22Rv1 (cell line): ENCODE measurements around the gene ACLY.

Source experiments
- CTCF ChIP-seq: fragments of 450-650 bp; IDR thresholded peaks from 2 replicates; pipeline ENCODE4 v1.5.1; 2017; ENCODE audit warnings: mild to moderate bottlenecking
- ZFX ChIP-seq: fragments of 450-650 bp; IDR thresholded peaks from 2 replicates; pipeline ENCODE4 v1.6.1; 2017; ENCODE audit warnings: antibody characterized with exemption, borderline replicate concordance

- TF ChIP-seq ZFX (no peak), CTCF (no peak)
Measured at GRCh38 chr17:41912925-41913324, 5.8 kb downstream of the ACLY start.
